HCT116 (cell line): ENCODE data around the gene CACNA1E. TPM values are rescaled to one million over a fixed set of nuclear protein-coding genes. Genes with fewer than 3 reads are reported as not detected.

Experiments
- ATAC-seq: fragments of 200-7000 bp; cut with Tn5 transposase; 2 replicates; pipeline ENCODE4 v1.9.1; 2020; ENCODE audit warnings: mild to moderate bottlenecking, moderate library complexity
- BruUV-seq: library from RNA; stranded (reverse); fragments of 400-500 nt; replicated peaks from 2 replicates; lab custom pipeline; 2021; lab: Mats Ljungman, UMichigan
- CTCF ChIA-PET: fragments of 300-600 bp; sonication (Branson Sonifier 250); formaldehyde crosslinking; loops from one replicate; lab custom pipeline; 2021; ENCODE audit warnings: antibody characterized with exemption; lab: Charles Lee
- POLR2A ChIA-PET: fragments of 300-600, 350-600 bp; sonication (Branson Sonifier 250); formaldehyde crosslinking; loops from one replicate; lab custom pipeline; 2021; ENCODE audit warnings: antibody characterized with exemption; lab: Charles Lee
- RAD21 ChIA-PET, 2 experiments: fragments of 300-600 bp; sonication (Branson Sonifier 250); formaldehyde crosslinking; loops; one replicate each; lab custom pipeline; 2023; ENCODE audit warnings: low total read pairs in 2 of 2; ENCODE audit not compliant: uncharacterized antibody in 2 of 2, unreplicated experiment in 2 of 2, low non-redundant PET in 1 of 2; lab: Charles Lee
- DNase-seq: peaks from one replicate; pipeline ENCODE4 v3.0.0-alpha.2; 2010; ENCODE audit warnings: low read depth, low spot score
- H2AFZ ChIP-seq: fragments of 200-600 bp; shearing (Covaris generic), sonication (generic); 2 replicates; pipeline ENCODE4 v1.6.1; 2017; ENCODE audit warnings: low read depth, mixed run types, mixed read lengths, antibody characterized with exemption, low read length; ENCODE audit not compliant: poor library complexity, severe bottlenecking
- H3K27ac ChIP-seq: 2 replicates; pipeline ENCODE4 v1.5.1; 2012; ENCODE audit warnings: low read depth, low read length
- H3K27me3 ChIP-seq: fragments of 200-600 bp; sonication (generic); 2 replicates; pipeline ENCODE4 v1.6.1; 2016; ENCODE audit warnings: mixed run types, low read length, mixed read lengths; ENCODE audit not compliant: insufficient read depth
- H3K36me3 ChIP-seq, 2 experiments: fragments of 200-500 bp in 1 of 2; fragments of 200-600 bp in 1 of 2; sonication (Bioruptor generic) in 1 of 2; sonication (generic) in 1 of 2; 2 replicates each; pipeline versions ENCODE4 v1.5.1 to v1.6.1; 2014 to 2016; ENCODE audit warnings: low read length in 2 of 2, inconsistent platforms in 1 of 2, mixed read lengths in 1 of 2, mixed run types in 1 of 2; ENCODE audit not compliant: insufficient read depth in 2 of 2, control insufficient read depth in 1 of 2
- H3K4me1 ChIP-seq, 2 experiments: fragments of 200-600 bp in 1 of 2; sonication (generic) in 1 of 2; 2 replicates each; pipeline versions ENCODE4 v1.5.1 to v1.6.1; 2012 to 2017; ENCODE audit warnings: low read length in 2 of 2, inconsistent platforms in 1 of 2, mild to moderate bottlenecking in 1 of 2, mixed read lengths in 1 of 2, mixed run types in 1 of 2, moderate library complexity in 1 of 2; ENCODE audit not compliant: insufficient read depth in 2 of 2, control insufficient read depth in 1 of 2
- H3K4me2 ChIP-seq: fragments of 200-600 bp; sonication (generic); 2 replicates; pipeline ENCODE4 v1.6.1; 2017; ENCODE audit warnings: mixed run types, low read length, mixed read lengths
- H3K4me3 ChIP-seq, 2 experiments: fragments of 200-600 bp in 1 of 2; sonication (generic) in 1 of 2; replicated peaks in 1 of 2; 2 replicates each; pipeline ENCODE4 v1.5.1; 2011 to 2016; ENCODE audit warnings: low read length in 2 of 2, control low read depth in 1 of 2, low read depth in 1 of 2, mild to moderate bottlenecking in 1 of 2, mixed read lengths in 1 of 2, mixed run types in 1 of 2
- H3K79me2 ChIP-seq: fragments of 200-600 bp; sonication (generic); 2 replicates; pipeline ENCODE4 v1.6.1; 2017; ENCODE audit warnings: mild to moderate bottlenecking, mixed run types, low read length, moderate library complexity, mixed read lengths; ENCODE audit not compliant: insufficient read depth
- H3K9ac ChIP-seq: fragments of 200-600 bp; sonication (generic); 2 replicates; pipeline ENCODE4 v1.6.1; 2016; ENCODE audit warnings: low read length, mixed read lengths
- H3K9me2 ChIP-seq: fragments of 200-600 bp; sonication (generic), shearing (Covaris generic); 2 replicates; pipeline ENCODE4 v1.6.1; 2017; ENCODE audit warnings: mixed run types, mild to moderate bottlenecking, moderate library complexity; ENCODE audit not compliant: insufficient read depth
- H3K9me3 ChIP-seq, 2 experiments: fragments of 200-500 bp in 1 of 2; fragments of 200-600 bp in 1 of 2; sonication (Bioruptor generic) in 1 of 2; sonication (generic) in 1 of 2; 2 replicates each; pipeline ENCODE4 v1.6.1; 2014 to 2017; ENCODE audit warnings: low read length in 2 of 2, mixed read lengths in 2 of 2, inconsistent platforms in 1 of 2, low read depth in 1 of 2, mild to moderate bottlenecking in 1 of 2, mixed run types in 1 of 2, moderate library complexity in 1 of 2; ENCODE audit not compliant: control insufficient read depth in 1 of 2, insufficient read depth in 1 of 2
- H4K20me1 ChIP-seq: fragments of 200-600 bp; sonication (generic), shearing (Covaris generic); 2 replicates; pipeline ENCODE4 v1.6.1; 2017; ENCODE audit warnings: mixed run types, mild to moderate bottlenecking, moderate library complexity; ENCODE audit not compliant: insufficient read depth
- CBX3 ChIP-seq: IDR thresholded peaks from 2 replicates; pipeline ENCODE4 v1.6.1; 2012; ENCODE audit warnings: low read depth
- CEBPB ChIP-seq: IDR thresholded peaks from 2 replicates; pipeline ENCODE4 v1.6.1; 2012; ENCODE audit warnings: low read depth
- CTCF ChIP-seq, 3 experiments: fragments of 200-600 bp in 1 of 3; sonication (generic) in 1 of 3; IDR thresholded peaks in 2 of 3; conservative IDR thresholded peaks in 1 of 3; 2 replicates each; pipeline ENCODE4 v1.5.1; 2012 to 2017; ENCODE audit warnings: low read depth in 2 of 3, low read length in 2 of 3, antibody characterized with exemption in 1 of 3, borderline replicate concordance in 1 of 3, control low read depth in 1 of 3, mild to moderate bottlenecking in 1 of 3, mixed read lengths in 1 of 3, mixed run types in 1 of 3, moderate library complexity in 1 of 3; ENCODE audit not compliant: insufficient read depth in 1 of 3
- EGR1 ChIP-seq: IDR thresholded peaks from 2 replicates; pipeline ENCODE4 v1.6.1; 2012; ENCODE audit warnings: low read depth
- ELF1 ChIP-seq: IDR thresholded peaks from 2 replicates; pipeline ENCODE4 v1.6.1; 2012; ENCODE audit warnings: low read depth, borderline replicate concordance
- EZH2phosphoT487 ChIP-seq: fragments of 200-600 bp; IDR thresholded peaks from 2 replicates; pipeline ENCODE4 v1.6.1; 2018; ENCODE audit warnings: antibody characterized with exemption, borderline replicate concordance
- JUND ChIP-seq: IDR thresholded peaks from 2 replicates; pipeline ENCODE4 v1.6.1; 2012
- MAX ChIP-seq: IDR thresholded peaks from 2 replicates; pipeline ENCODE4 v1.6.1; 2012
- POLR2A ChIP-seq: IDR thresholded peaks from 2 replicates; pipeline ENCODE4 v1.7.0; 2011; ENCODE audit warnings: borderline replicate concordance; ENCODE audit not compliant: insufficient read depth, insufficient read length; ENCODE audit errors: extremely low read depth
- REST ChIP-seq: IDR thresholded peaks from 2 replicates; pipeline ENCODE4 v1.6.1; 2012; ENCODE audit warnings: low read depth
- SIN3A ChIP-seq: IDR thresholded peaks from 2 replicates; pipeline ENCODE4 v1.6.1; 2012; ENCODE audit warnings: low read depth
- SRF ChIP-seq: IDR thresholded peaks from 2 replicates; pipeline ENCODE4 v1.6.1; 2012; ENCODE audit warnings: low read depth
- TCF7L2 ChIP-seq: IDR thresholded peaks from 2 replicates; pipeline ENCODE4 v1.7.0; 2011; ENCODE audit warnings: borderline replicate concordance, inconsistent platforms; ENCODE audit not compliant: insufficient read depth, insufficient read length; ENCODE audit errors: extremely low read depth
- YY1 ChIP-seq: IDR thresholded peaks from 2 replicates; pipeline ENCODE4 v1.6.1; 2011; ENCODE audit warnings: low read length, low read depth, moderate library complexity, mild to moderate bottlenecking; ENCODE audit not compliant: insufficient replicate concordance; ENCODE audit errors: extremely low read depth
- ZFX ChIP-seq: fragments of 450-650 bp; IDR thresholded peaks from 2 replicates; pipeline ENCODE4 v1.6.1; 2017
- ZNF274 ChIP-seq: fragments of 200-500 bp; sonication (Bioruptor generic); IDR thresholded peaks from 2 replicates; pipeline ENCODE4 v1.6.1; 2014; ENCODE audit warnings: mild to moderate bottlenecking, low read depth, low read length, inconsistent platforms
- intact Hi-C: fragments of 100-400 bp; cut with micrococcal nuclease; formaldehyde crosslinking; loops from 2 replicates; pipeline ENCODE4 v1.10.0; 2022
- total RNA-seq: library from RNA; stranded (reverse); gene quantifications from one replicate; pipeline ENCODE4 v1.2.1, GENCODE V29; 2021; ENCODE audit not compliant: unreplicated experiment

Gene CACNA1E
- total RNA-seq, 1 experiment from 2014 or later = 0.02 TPM

GRCh38 chr1:181804989-181805388 lies 321.7 kb downstream of the CACNA1E start:
- DNase-seq = no peak
- H3K9me2 ChIP-seq = no peaks in the 10 kb centered on the region
- no peak for ATAC-seq
- H3K79me2 ChIP-seq = no peaks in the 10 kb centered on the region
- H3K4me3 ChIP-seq = no peak overlapping the region
- no peak overlapping the region for H2AFZ ChIP-seq
- H3K36me3 ChIP-seq = no peaks in the 10 kb centered on the region
- intact Hi-C loops = no loop called here
- H4K20me1 ChIP-seq = no peaks in the 10 kb centered on the region
- RAD21 ChIA-PET = no interaction called here
- H3K9ac ChIP-seq = no peak overlapping the region
- CTCF ChIA-PET = no interaction called here
- TF ChIP-seq REST (no peak), ZFX (no peak), SIN3A (no peak), MAX (no peak), CTCF (IDR thresholded peaks at IDR 0.05 in 2 of 3, conservative IDR thresholded peaks at IDR 0.05 in 1 of 3; ENCODE audit: borderline replicate concordance in 1 of 3, insufficient read depth in 1 of 3, low read depth in 2 of 3, low read length in 2 of 3) (no peak), CEBPB (no peak), CBX3 (no peak), SRF (no peak), EGR1 (no peak), POLR2A (no peak), ELF1 (no peak), ZNF274 (no peak), TCF7L2 (no peak), JUND (no peak), YY1 (no peak), EZH2phosphoT487 (no peak)
- TF ChIP-seq, all 23 proteins: peak for 0
- Histone ChIP-seq H3K4me2 (no peak overlapping the region), H3K4me1 (no peaks in the 10 kb centered on the region), H3K27ac (no peak overlapping the region), H3K9me3 (no peaks in the 10 kb centered on the region), H3K27me3 (peaks cover 56% of the 10 kb centered on the region)
- BruUV-seq = no TSS peak
- POLR2A ChIA-PET = no interaction called here
